Esophagus muscularis mucosa (tissue), 4 donors: Measurements from ENCODE around the gene YEATS2. TPM values are rescaled to one million over a fixed set of nuclear protein-coding genes. Genes with fewer than 3 reads are reported as not detected.
"Not testable (repeated sequence)": the region's sequence is repeated elsewhere in the genome, so short reads cannot be mapped to it uniquely, and the experiment has no call there.

Source experiments
- DNase-seq: peaks from one replicate; pipeline ENCODE4 v3.0.0-alpha.2; 2017; ENCODE audit errors: extremely low spot score
- H3K27ac ChIP-seq, 4 donors: fragments of 200-600 bp; sonication (generic); replicated peaks in 1 of 4; 1 replicate in 3 of 4; 2 replicates in 1 of 4; pipeline ENCODE4 v1.5.1; 2016 to 2019; ENCODE audit warnings: mild to moderate bottlenecking in 1 of 4
- H3K27me3 ChIP-seq, 4 donors: fragments of 200-600 bp; sonication (generic); one replicate each; pipeline versions ENCODE4 v1.5.1 to v1.6.0; 2016 to 2019
- H3K36me3 ChIP-seq, 4 donors: fragments of 200-600 bp; sonication (generic); one replicate each; pipeline ENCODE4 v1.5.1; 2016 to 2019
- H3K4me1 ChIP-seq, 4 donors: fragments of 200-600 bp; sonication (generic); one replicate each; pipeline ENCODE4 v1.5.1; 2016 to 2019
- H3K4me3 ChIP-seq, 4 donors: fragments of 200-600 bp; sonication (generic); 1 replicate in 2 of 4; 2 replicates in 2 of 4; pipeline ENCODE4 v1.5.1; 2016 to 2019; ENCODE audit warnings: mild to moderate bottlenecking in 4 of 4, moderate library complexity in 1 of 4
- H3K9me3 ChIP-seq, 4 donors: fragments of 200-600 bp; sonication (generic); 1 replicate in 3 of 4; 2 replicates in 1 of 4; pipeline ENCODE4 v1.5.1; 2016 to 2019
- EP300 ChIP-seq: sonication (generic); formaldehyde crosslinking; IDR thresholded peaks from one replicate; pipeline ENCODE4 v1.6.1; 2017; ENCODE audit warnings: antibody characterized with exemption
- POLR2A ChIP-seq: fragments of 450-650 bp; IDR thresholded peaks from one replicate; pipeline ENCODE4 v1.6.1; 2017; ENCODE audit warnings: antibody characterized with exemption, moderate library complexity, mild to moderate bottlenecking, low read depth
- POLR2AphosphoS5 ChIP-seq, 2 donors: sonication (generic); formaldehyde crosslinking; IDR thresholded peaks; one replicate each; pipeline ENCODE4 v1.6.1; 2017; ENCODE audit warnings: antibody characterized with exemption in 2 of 2
- WGBS: methylation state at CpG from one replicate; pipeline ENCODE4 v1.1.5; 2018; 5-methylcytosine and 5-hydroxymethylcytosine counted together
- intact Hi-C: fragments of 100-400 bp; cut with DNase I; formaldehyde crosslinking; loops from one replicate; pipeline ENCODE4 v1.15.1; 2023
- total RNA-seq, 4 donors: library from RNA; depleted of rRNA; stranded (reverse); fragments of >200 nt; gene quantifications; one replicate each; pipeline versions ENCODE4 v1.1.0 to v1.2.1, GENCODE V29; 2016
- TF ChIP-seq, protein P1 (sequence below), 3 experiments: fragments of 200-600 bp in 2 of 3; fragments of 450-650 bp in 1 of 3; sonication (generic) in 2 of 3; IDR thresholded peaks; one replicate each; pipeline ENCODE4 v1.5.1; 2017 to 2019; ENCODE audit warnings: antibody characterized with exemption in 3 of 3, mild to moderate bottlenecking in 2 of 3, moderate library complexity in 1 of 3

The YEATS2 gene
- total RNA-seq, 4 donors from 2014 or later = 18.2 to 34.3 (median 29.5) TPM

DNA sequence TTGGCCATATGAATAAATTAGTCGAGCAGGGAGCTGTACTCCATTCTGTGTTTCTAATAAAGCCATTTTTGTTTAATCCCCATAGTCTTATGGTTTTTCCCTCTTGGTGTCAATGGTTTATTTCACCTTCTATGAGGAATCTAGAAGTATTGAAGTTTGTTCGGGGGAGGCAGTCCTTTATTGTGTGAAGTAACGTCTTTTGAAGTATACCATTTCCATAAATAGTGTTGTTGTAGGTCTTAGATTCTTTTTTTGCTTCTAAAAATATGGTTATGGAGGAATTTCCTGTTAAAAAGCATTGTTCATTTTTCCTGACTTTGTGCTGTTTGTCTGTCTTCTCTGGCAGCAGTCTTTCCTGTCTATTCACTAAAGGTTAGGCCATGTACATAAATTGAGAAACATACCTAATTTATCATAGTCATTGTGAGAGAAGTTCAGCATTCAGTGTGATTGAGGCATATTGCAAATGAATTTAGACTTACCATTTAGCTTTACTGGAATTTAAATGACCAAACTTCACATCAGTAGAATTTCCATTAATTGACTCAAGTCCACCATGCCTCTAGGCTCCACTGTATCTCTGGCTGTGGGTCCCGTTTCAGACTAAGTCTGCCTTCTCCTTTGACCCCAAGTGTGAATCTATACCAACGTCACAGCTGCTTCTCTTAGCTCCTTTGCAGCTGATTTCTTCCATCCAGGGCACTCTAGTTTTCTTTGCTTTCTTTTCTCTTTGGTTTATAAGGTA is 37.3 kb downstream of the YEATS2 start:
- no peaks in the 10 kb centered on the region for H3K9me3 ChIP-seq
- intact Hi-C loops = no loop called here
- H3K4me1 ChIP-seq = peaks cover 0 to 4% (median 0%) of the 10 kb centered on the region in 4 donors
- 71% methylated on average over 5 of the region's 5 CpGs for WGBS
- no peak overlapping the region for H3K4me3 ChIP-seq
- TF ChIP-seq EP300 (no peak), POLR2A (no peak), POLR2AphosphoS5 (IDR thresholded peaks at IDR 0.05) (no peak)
- TF ChIP-seq, protein P1, sequence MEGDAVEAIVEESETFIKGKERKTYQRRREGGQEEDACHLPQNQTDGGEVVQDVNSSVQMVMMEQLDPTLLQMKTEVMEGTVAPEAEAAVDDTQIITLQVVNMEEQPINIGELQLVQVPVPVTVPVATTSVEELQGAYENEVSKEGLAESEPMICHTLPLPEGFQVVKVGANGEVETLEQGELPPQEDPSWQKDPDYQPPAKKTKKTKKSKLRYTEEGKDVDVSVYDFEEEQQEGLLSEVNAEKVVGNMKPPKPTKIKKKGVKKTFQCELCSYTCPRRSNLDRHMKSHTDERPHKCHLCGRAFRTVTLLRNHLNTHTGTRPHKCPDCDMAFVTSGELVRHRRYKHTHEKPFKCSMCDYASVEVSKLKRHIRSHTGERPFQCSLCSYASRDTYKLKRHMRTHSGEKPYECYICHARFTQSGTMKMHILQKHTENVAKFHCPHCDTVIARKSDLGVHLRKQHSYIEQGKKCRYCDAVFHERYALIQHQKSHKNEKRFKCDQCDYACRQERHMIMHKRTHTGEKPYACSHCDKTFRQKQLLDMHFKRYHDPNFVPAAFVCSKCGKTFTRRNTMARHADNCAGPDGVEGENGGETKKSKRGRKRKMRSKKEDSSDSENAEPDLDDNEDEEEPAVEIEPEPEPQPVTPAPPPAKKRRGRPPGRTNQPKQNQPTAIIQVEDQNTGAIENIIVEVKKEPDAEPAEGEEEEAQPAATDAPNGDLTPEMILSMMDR (IDR thresholded peaks at IDR 0.05) = no peak
- H3K27ac ChIP-seq = no peak overlapping the region
- DNase-seq = no peak
- no peaks in the 10 kb centered on the region for H3K27me3 ChIP-seq
- H3K36me3 ChIP-seq = peaks cover 12 to 71% (median 32%) of the 10 kb centered on the region in 4 donors

DNA sequence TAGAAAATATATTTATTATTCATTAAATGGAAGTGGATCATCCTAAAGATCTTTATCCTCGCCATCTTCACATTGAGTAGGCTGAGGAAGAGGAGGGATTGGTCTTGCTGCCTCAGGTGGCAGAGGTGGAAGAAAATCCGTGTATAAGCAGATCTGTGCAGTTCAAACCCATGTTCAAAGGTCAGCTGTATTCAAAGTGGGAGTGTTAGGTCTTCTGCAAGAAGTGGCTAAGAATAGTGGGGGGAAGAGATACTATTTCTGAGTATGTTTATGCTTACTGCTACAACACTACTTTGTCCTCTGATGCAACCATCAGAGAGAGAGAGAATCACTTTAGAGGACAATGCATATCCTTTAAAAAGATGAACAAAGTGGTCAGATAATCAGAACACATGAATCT is 39.5 kb downstream of the YEATS2 start:
- Histone ChIP-seq H3K4me1 (peaks cover 0 to 4% (median 0%) of the 10 kb centered on the region in 4 donors), H3K4me3 (no peak overlapping the region), H3K36me3 (peaks cover 12 to 53% (median 22%) of the 10 kb centered on the region in 4 donors), H3K27ac (no peak overlapping the region), H3K9me3 (no peaks in the 10 kb centered on the region), H3K27me3 (no peaks in the 10 kb centered on the region)
- TF ChIP-seq, protein P1 (IDR thresholded peaks at IDR 0.05) = no peak
- TF ChIP-seq POLR2AphosphoS5 (IDR thresholded peaks at IDR 0.05) = no peak
- TF ChIP-seq POLR2A = no peak
- TF ChIP-seq EP300 = no peak
- 91% methylated on average over 2 of the region's 2 CpGs for WGBS
- intact Hi-C loops = no loop called here
- DNase-seq = no peak

DNA sequence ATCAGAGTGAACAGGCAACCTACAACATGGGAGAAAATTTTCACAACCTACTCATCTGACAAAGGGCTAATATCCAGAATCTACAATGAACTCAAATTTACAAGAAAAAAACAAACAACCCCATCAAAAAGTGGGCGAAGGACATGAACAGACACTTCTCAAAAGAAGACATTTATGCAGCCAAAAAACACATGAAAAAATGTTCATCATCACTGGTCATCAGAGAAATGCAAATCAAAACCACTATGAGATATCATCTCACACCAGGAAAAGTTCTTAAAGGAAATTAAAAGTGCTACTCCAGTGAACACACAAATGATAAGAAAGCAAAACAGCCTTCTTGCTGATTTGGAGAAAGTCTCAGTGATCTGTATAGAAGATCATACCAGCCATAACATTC is 42.6 kb downstream of the YEATS2 start:
- H3K9me3 ChIP-seq, DNase-seq, H3K4me3 ChIP-seq, H3K27ac ChIP-seq, H3K4me1 ChIP-seq, H3K27me3 ChIP-seq, intact Hi-C loops: not testable (repeated sequence)
- WGBS = no CpG with 5 or more reads among the region's 1 CpG
- H3K36me3 ChIP-seq = peaks cover 12 to 42% (median 21%) of the 10 kb centered on the region in 4 donors

DNA sequence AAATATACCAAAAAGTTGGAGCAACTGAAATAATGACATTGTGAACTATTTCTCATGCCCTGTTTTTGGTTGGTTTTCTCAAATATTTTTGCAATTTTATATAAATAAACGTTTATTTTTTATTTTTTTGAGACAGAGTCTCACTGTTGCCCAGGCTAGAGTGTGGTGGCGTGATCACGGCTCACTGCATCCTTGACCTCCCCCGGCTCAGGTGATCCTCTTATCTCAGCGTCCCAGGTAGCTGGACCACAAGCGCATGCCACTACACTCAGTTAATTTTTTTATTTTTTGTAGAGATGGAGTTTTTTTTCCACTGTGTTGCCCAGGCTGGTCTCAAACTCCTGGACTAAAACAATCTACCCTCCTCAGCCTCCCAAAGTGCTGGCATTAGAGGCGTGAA is 45.6 kb downstream of the YEATS2 start:
- intact Hi-C loops = no loop called here
- Histone ChIP-seq H3K4me1 (no peaks in the 10 kb centered on the region), H3K4me3 (no peak overlapping the region), H3K36me3 (peaks cover 0 to 29% (median 22%) of the 10 kb centered on the region in 4 donors), H3K9me3 (no peaks in the 10 kb centered on the region), H3K27ac (no peak overlapping the region), H3K27me3 (no peaks in the 10 kb centered on the region)
- no peak for TF ChIP-seq EP300
- TF ChIP-seq POLR2AphosphoS5 (IDR thresholded peaks at IDR 0.05) = no peak
- TF ChIP-seq, protein P1 (IDR thresholded peaks at IDR 0.05) = no peak
- no peak for TF ChIP-seq POLR2A
- 91% methylated on average over 7 of the region's 7 CpGs for WGBS
- DNase-seq = no peak

DNA sequence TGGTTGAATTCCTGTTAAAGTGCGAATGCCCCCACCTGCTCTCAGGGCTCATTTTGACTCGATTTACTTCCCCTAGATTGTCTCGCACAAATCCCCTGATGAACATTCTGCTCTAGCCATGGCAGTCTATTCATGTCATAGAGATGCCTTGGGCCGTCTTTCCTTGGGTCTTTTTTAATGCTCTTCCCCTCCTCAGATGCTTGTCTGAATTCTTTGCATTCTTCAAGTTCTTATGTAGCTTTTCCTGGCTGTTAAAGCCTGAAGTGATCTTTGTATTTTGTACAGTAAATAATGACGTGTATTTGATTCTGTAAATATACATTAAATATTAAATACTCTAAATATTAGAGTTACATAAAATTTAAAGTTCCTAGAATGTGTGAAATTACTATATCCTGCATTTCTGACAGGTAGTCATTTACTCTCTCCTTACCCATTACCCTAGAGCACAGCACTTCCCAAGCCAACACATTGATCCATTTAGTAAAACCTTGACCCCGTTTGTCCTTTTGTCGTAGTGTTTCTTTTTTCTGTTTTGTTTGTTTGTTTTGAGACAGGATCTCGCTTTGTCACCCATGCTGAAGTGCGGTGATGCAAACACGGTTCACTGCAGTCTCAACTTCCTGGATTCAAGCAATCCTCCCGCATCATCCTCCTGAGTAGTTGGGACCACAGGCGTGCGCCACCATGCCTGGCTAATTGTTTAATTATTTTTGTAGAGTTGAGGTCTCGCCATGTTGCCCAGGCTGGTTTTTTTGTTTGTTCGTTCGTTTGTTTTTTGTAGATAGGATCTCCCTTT is 47.9 kb downstream of the YEATS2 start:
- Histone ChIP-seq H3K27me3 (no peaks in the 10 kb centered on the region), H3K36me3 (peaks cover 0 to 42% (median 33%) of the 10 kb centered on the region in 4 donors), H3K9me3 (no peaks in the 10 kb centered on the region), H3K27ac (no peak overlapping the region), H3K4me3 (no peak overlapping the region), H3K4me1 (no peaks in the 10 kb centered on the region)
- DNase-seq = no peak
- TF ChIP-seq, protein P1 (IDR thresholded peaks at IDR 0.05) = no peak
- 82% methylated on average over 16 of the region's 16 CpGs for WGBS
- intact Hi-C loops = no loop called here
